ENCODE results near the gene EDA.

GRCh38 chrX:70087857-70088630 lies 472.1 kb downstream of the EDA start:
- no peak for TF ChIP-seq CTCF (IDR thresholded peaks at IDR 0.05)
- TF ChIP-seq ZFX (IDR thresholded peaks at IDR 0.05; ENCODE audit: borderline replicate concordance), result no peak
